Measurements from ENCODE around the gene USP37.

USP37 gene

GRCh38 chr2:218605432-218605831 is 37.3 kb upstream of the USP37 start:
- DNase-seq: no peak
- no peak overlapping the region for H3K4me3 ChIP-seq (ENCODE audit: low read depth, low read length)
- no peak overlapping the region for H3K18ac ChIP-seq (ENCODE audit: low read length)
- H3K14ac ChIP-seq (ENCODE audit: low read length): no peak overlapping the region
- H2BK120ac ChIP-seq (ENCODE audit: insufficient read depth, low read length, poor library complexity): no peak overlapping the region
- no peak overlapping the region for H3K9ac ChIP-seq (ENCODE audit: low read length)
- no peak overlapping the region for H3K4ac ChIP-seq (ENCODE audit: low read depth, low read length)
- no peaks in the 10 kb centered on the region for H3K79me1 ChIP-seq (ENCODE audit: low read length)
- no peak overlapping the region for H4K91ac ChIP-seq (ENCODE audit: low read depth, low read length)
- no peak overlapping the region for H2BK5ac ChIP-seq (ENCODE audit: low read depth, low read length, poor library complexity)
- no peak overlapping the region for H4K12ac ChIP-seq (ENCODE audit: low read depth, low read length)
- no peak overlapping the region for H2BK12ac ChIP-seq (ENCODE audit: low read length)
- no peak overlapping the region for H3K23ac ChIP-seq (ENCODE audit: low read length)
- H3K27ac ChIP-seq (ENCODE audit: low read depth, low read length): no peak overlapping the region
- H2AFZ ChIP-seq (ENCODE audit: insufficient read depth, low read length, poor library complexity): no peak overlapping the region
- no peaks in the 10 kb centered on the region for H3K79me2 ChIP-seq (ENCODE audit: control insufficient read depth, insufficient read depth, low read length, poor library complexity)
- H3K9me3 ChIP-seq (ENCODE audit: insufficient read depth, low read depth, low read length): no peaks in the 10 kb centered on the region
- H4K8ac ChIP-seq (ENCODE audit: low read depth, low read length): no peak overlapping the region
- H3K4me1 ChIP-seq (ENCODE audit: control insufficient read depth in 1 of 2, insufficient read depth in 2 of 2, low read length in 2 of 2): no peaks in the 10 kb centered on the region
- no peak overlapping the region for H2AK5ac ChIP-seq (ENCODE audit: low read length)
- H3K27me3 ChIP-seq (ENCODE audit: insufficient read depth, low read length): no peaks in the 10 kb centered on the region
- H3K4me2 ChIP-seq (ENCODE audit: low read length): no peak overlapping the region
- WGBS (ENCODE audit: extremely low coverage, insufficient coverage, insufficient read length): no CpG with 5 or more reads among the region's 2 CpGs
- no peaks in the 10 kb centered on the region for H3K36me3 ChIP-seq (ENCODE audit: control insufficient read depth in 1 of 2, insufficient read depth in 2 of 2, low read length in 2 of 2)

- H4K91ac ChIP-seq (ENCODE audit: low read depth, low read length): no peak overlapping the region
- no peak overlapping the region for H2BK120ac ChIP-seq (ENCODE audit: insufficient read depth, low read length, poor library complexity)
- no peaks in the 10 kb centered on the region for H3K4me1 ChIP-seq (ENCODE audit: control insufficient read depth in 1 of 2, insufficient read depth in 2 of 2, low read length in 2 of 2)
- no peak overlapping the region for H3K4me3 ChIP-seq (ENCODE audit: low read depth, low read length)
- no peak overlapping the region for H3K18ac ChIP-seq (ENCODE audit: low read length)
- H3K9me3 ChIP-seq (ENCODE audit: insufficient read depth, low read depth, low read length): no peaks in the 10 kb centered on the region
- no peak overlapping the region for H3K4me2 ChIP-seq (ENCODE audit: low read length)
- no peak overlapping the region for H3K9ac ChIP-seq (ENCODE audit: low read length)
- H3K14ac ChIP-seq (ENCODE audit: low read length): no peak overlapping the region
- H4K12ac ChIP-seq (ENCODE audit: low read depth, low read length): no peak overlapping the region
- no peak overlapping the region for H2AFZ ChIP-seq (ENCODE audit: insufficient read depth, low read length, poor library complexity)
- H3K79me1 ChIP-seq (ENCODE audit: low read length): no peaks in the 10 kb centered on the region
- H2BK5ac ChIP-seq (ENCODE audit: low read depth, low read length, poor library complexity): no peak overlapping the region
- no peak for DNase-seq
- no peak overlapping the region for H2AK5ac ChIP-seq (ENCODE audit: low read length)
- no peak overlapping the region for H2BK12ac ChIP-seq (ENCODE audit: low read length)
- H3K27me3 ChIP-seq (ENCODE audit: insufficient read depth, low read length): no peaks in the 10 kb centered on the region
- H4K8ac ChIP-seq (ENCODE audit: low read depth, low read length): no peak overlapping the region
- H3K27ac ChIP-seq (ENCODE audit: low read depth, low read length): no peak overlapping the region
- no CpG with 5 or more reads among the region's 1 CpG for WGBS (ENCODE audit: extremely low coverage, insufficient coverage, insufficient read length)
- no peaks in the 10 kb centered on the region for H3K79me2 ChIP-seq (ENCODE audit: control insufficient read depth, insufficient read depth, low read length, poor library complexity)
- no peak overlapping the region for H3K4ac ChIP-seq (ENCODE audit: low read depth, low read length)
- H3K23ac ChIP-seq (ENCODE audit: low read length): no peak overlapping the region
- peaks cover 25 to 39% of the 10 kb centered on the region in 2 experiments for H3K36me3 ChIP-seq (ENCODE audit: control insufficient read depth in 1 of 2, insufficient read depth in 2 of 2, low read length in 2 of 2)
Measured at GRCh38 chr2:218585541-218585940, 17.4 kb upstream of the USP37 start.

GRCh38 chr2:218583983-218584850 is 16.1 kb upstream of the USP37 start:
- Histone ChIP-seq H2BK120ac (ENCODE audit: insufficient read depth, low read length, poor library complexity) (no peak overlapping the region), H3K4me1 (ENCODE audit: control insufficient read depth in 1 of 2, insufficient read depth in 2 of 2, low read length in 2 of 2) (no peaks in the 10 kb centered on the region), H3K4ac (ENCODE audit: low read depth, low read length) (no peak overlapping the region), H3K23ac (ENCODE audit: low read length) (no peak overlapping the region), H3K79me1 (ENCODE audit: low read length) (no peaks in the 10 kb centered on the region), H3K14ac (ENCODE audit: low read length) (no peak overlapping the region), H3K36me3 (ENCODE audit: control insufficient read depth in 1 of 2, insufficient read depth in 2 of 2, low read length in 2 of 2) (peaks cover 21 to 33% of the 10 kb centered on the region in 2 experiments), H3K79me2 (ENCODE audit: control insufficient read depth, insufficient read depth, low read length, poor library complexity) (no peaks in the 10 kb centered on the region), H3K4me3 (ENCODE audit: low read depth, low read length) (no peak overlapping the region), H3K9me3 (ENCODE audit: insufficient read depth, low read depth, low read length) (no peaks in the 10 kb centered on the region), H4K8ac (ENCODE audit: low read depth, low read length) (no peak overlapping the region), H4K91ac (ENCODE audit: low read depth, low read length) (no peak overlapping the region), H3K4me2 (ENCODE audit: low read length) (no peak overlapping the region), H3K27me3 (ENCODE audit: insufficient read depth, low read length) (no peaks in the 10 kb centered on the region), H2BK5ac (ENCODE audit: low read depth, low read length, poor library complexity) (no peak overlapping the region), H4K12ac (ENCODE audit: low read depth, low read length) (no peak overlapping the region), H2BK12ac (ENCODE audit: low read length) (no peak overlapping the region), H3K27ac (ENCODE audit: low read depth, low read length) (no peak overlapping the region), H2AK5ac (ENCODE audit: low read length) (no peak overlapping the region), H3K9ac (ENCODE audit: low read length) (no peak overlapping the region), H2AFZ (ENCODE audit: insufficient read depth, low read length, poor library complexity) (no peak overlapping the region), H3K18ac (ENCODE audit: low read length) (no peak overlapping the region)
- no CpG with 5 or more reads among the region's 6 CpGs for WGBS (ENCODE audit: extremely low coverage, insufficient coverage, insufficient read length)
- DNase-seq: no peak

DNA sequence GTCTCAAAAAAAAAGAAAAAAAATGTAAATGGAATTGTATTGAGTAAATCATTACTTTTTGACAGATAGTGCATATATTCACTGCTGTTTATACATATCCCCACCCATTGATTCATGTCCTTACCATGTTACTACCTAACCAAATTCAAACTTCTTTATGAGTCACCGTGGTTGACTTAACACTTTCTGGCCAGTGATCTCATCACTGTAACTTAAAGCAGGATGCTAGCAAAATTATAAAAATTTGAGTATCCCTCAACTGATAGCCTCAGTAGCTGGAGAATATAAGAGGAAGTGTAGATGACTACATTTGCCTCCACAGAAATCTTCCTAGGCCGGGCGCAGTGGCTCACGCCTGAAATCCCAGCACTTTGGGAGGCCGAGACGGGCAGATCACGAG is 13.9 kb upstream of the USP37 start:
- Histone ChIP-seq H3K27me3 (ENCODE audit: insufficient read depth, low read length) (no peaks in the 10 kb centered on the region), H2AFZ (ENCODE audit: insufficient read depth, low read length, poor library complexity) (no peak overlapping the region), H3K23ac (ENCODE audit: low read length) (no peak overlapping the region), H2BK12ac (ENCODE audit: low read length) (no peak overlapping the region), H3K4me3 (ENCODE audit: low read depth, low read length) (no peak overlapping the region), H2BK5ac (ENCODE audit: low read depth, low read length, poor library complexity) (no peak overlapping the region), H3K4ac (ENCODE audit: low read depth, low read length) (no peak overlapping the region), H3K27ac (ENCODE audit: low read depth, low read length) (no peak overlapping the region), H3K36me3 (ENCODE audit: control insufficient read depth in 1 of 2, insufficient read depth in 2 of 2, low read length in 2 of 2) (peaks cover 15 to 33% of the 10 kb centered on the region in 2 experiments), H3K79me2 (ENCODE audit: control insufficient read depth, insufficient read depth, low read length, poor library complexity) (peaks cover 3% of the 10 kb centered on the region), H3K14ac (ENCODE audit: low read length) (no peak overlapping the region), H3K9me3 (ENCODE audit: insufficient read depth, low read depth, low read length) (no peaks in the 10 kb centered on the region), H2BK120ac (ENCODE audit: insufficient read depth, low read length, poor library complexity) (no peak overlapping the region), H4K8ac (ENCODE audit: low read depth, low read length) (no peak overlapping the region), H3K18ac (ENCODE audit: low read length) (no peak overlapping the region), H3K4me2 (ENCODE audit: low read length) (no peak overlapping the region), H2AK5ac (ENCODE audit: low read length) (no peak overlapping the region), H3K9ac (ENCODE audit: low read length) (no peak overlapping the region), H4K91ac (ENCODE audit: low read depth, low read length) (no peak overlapping the region), H3K4me1 (ENCODE audit: control insufficient read depth in 1 of 2, insufficient read depth in 2 of 2, low read length in 2 of 2) (no peaks in the 10 kb centered on the region), H3K79me1 (ENCODE audit: low read length) (no peaks in the 10 kb centered on the region), H4K12ac (ENCODE audit: low read depth, low read length) (no peak overlapping the region)
- WGBS (ENCODE audit: extremely low coverage, insufficient coverage, insufficient read length): no CpG with 5 or more reads among the region's 7 CpGs
- no peak for DNase-seq

Data from trophoblast cell (in vitro differentiated cells and primary cell).